ENCODE measurements around the gene PDE11A. TPM values are rescaled to one million over a fixed set of nuclear protein-coding genes. Genes with fewer than 3 reads are reported as not detected.
A peak's percentile ranks its signal among the peaks of the same experiment; 100 is the strongest.

PDE11A gene
- total RNA-seq, 1 experiment from 2014 or later = not detected

GRCh38 chr2:178012639-178013038 is 59.9 kb downstream of the PDE11A start:
- no peak overlapping the region for H3K4me3 Mint-ChIP-seq (ENCODE audit: unreplicated experiment)
- DNase-seq (ENCODE audit: unreplicated experiment) = no peak
- no TSS peak for BruUV-seq (replicated peaks)
- POLR2A ChIA-PET = interaction anchor here (0.8 kb wide), 1 partner anchor 12 kb away, joined by 3 read pairs; no protein-coding TSS in a partner anchor
- no peaks in the 10 kb centered on the region for H3K36me3 Mint-ChIP-seq (ENCODE audit: insufficient read depth, unreplicated experiment)
- H3K27me3 Mint-ChIP-seq (ENCODE audit: insufficient read depth, unreplicated experiment) = no peaks in the 10 kb centered on the region
- intact Hi-C loops (cut with micrococcal nuclease) = no loop called here
- no peaks in the 10 kb centered on the region for H3K9me3 Mint-ChIP-seq (ENCODE audit: unreplicated experiment)
- H3K27ac Mint-ChIP-seq (ENCODE audit: low read depth, unreplicated experiment) = no peak overlapping the region
- H3K4me1 Mint-ChIP-seq (ENCODE audit: insufficient read depth, unreplicated experiment) = no peaks in the 10 kb centered on the region
- no peak for TF ChIP-seq CTCF (IDR thresholded peaks at IDR 0.05; ENCODE audit: unreplicated experiment)
- CTCF ChIA-PET = interaction anchor here (0.5 to 0.6 kb wide), 2 partner anchors 49 to 990 kb away, joined by 3 read pairs; no protein-coding TSS in a partner anchor

- no TSS peak for BruUV-seq (replicated peaks)
- H3K27ac Mint-ChIP-seq (ENCODE audit: low read depth, unreplicated experiment) = no peak overlapping the region
- CTCF ChIA-PET = interaction anchor here (0.7 kb wide), 1 partner anchor 103 kb away, joined by 3 read pairs; the partner anchor contains the start of gene RBM45
- no peak overlapping the region for H3K4me3 Mint-ChIP-seq (ENCODE audit: unreplicated experiment)
- no peaks in the 10 kb centered on the region for H3K9me3 Mint-ChIP-seq (ENCODE audit: unreplicated experiment)
- no peaks in the 10 kb centered on the region for H3K4me1 Mint-ChIP-seq (ENCODE audit: insufficient read depth, unreplicated experiment)
- no peaks in the 10 kb centered on the region for H3K27me3 Mint-ChIP-seq (ENCODE audit: insufficient read depth, unreplicated experiment)
- intact Hi-C loops (cut with micrococcal nuclease) = no loop called here
- no peak for DNase-seq (ENCODE audit: unreplicated experiment)
- POLR2A ChIA-PET = no interaction called here
- TF ChIP-seq CTCF (IDR thresholded peaks at IDR 0.05; ENCODE audit: unreplicated experiment) = no peak
- no peaks in the 10 kb centered on the region for H3K36me3 Mint-ChIP-seq (ENCODE audit: insufficient read depth, unreplicated experiment)
These were observed 62.8 kb downstream of the PDE11A start for GRCh38 chr2:178009813-178010212.

GRCh38 chr2:178008636-178009289 is 63.8 kb downstream of the PDE11A start:
- intact Hi-C loops (cut with micrococcal nuclease) = no loop called here
- H3K4me3 Mint-ChIP-seq (ENCODE audit: unreplicated experiment) = no peak overlapping the region
- H3K4me1 Mint-ChIP-seq (ENCODE audit: insufficient read depth, unreplicated experiment) = no peaks in the 10 kb centered on the region
- no TSS peak for BruUV-seq (replicated peaks)
- H3K9me3 Mint-ChIP-seq (ENCODE audit: unreplicated experiment) = no peaks in the 10 kb centered on the region
- no peak for TF ChIP-seq CTCF (IDR thresholded peaks at IDR 0.05; ENCODE audit: unreplicated experiment)
- H3K27me3 Mint-ChIP-seq (ENCODE audit: insufficient read depth, unreplicated experiment) = no peaks in the 10 kb centered on the region
- no peak overlapping the region for H3K27ac Mint-ChIP-seq (ENCODE audit: low read depth, unreplicated experiment)
- ChIA-PET POLR2A (no interaction called here), CTCF (no interaction called here)
- peak; percentile 76 for DNase-seq (ENCODE audit: unreplicated experiment)
- no peaks in the 10 kb centered on the region for H3K36me3 Mint-ChIP-seq (ENCODE audit: insufficient read depth, unreplicated experiment)

GRCh38 chr2:178006710-178007109 is 65.9 kb downstream of the PDE11A start:
- no peak overlapping the region for H3K27ac Mint-ChIP-seq (ENCODE audit: low read depth, unreplicated experiment)
- H3K4me3 Mint-ChIP-seq (ENCODE audit: unreplicated experiment) = no peak overlapping the region
- no peak for TF ChIP-seq CTCF (IDR thresholded peaks at IDR 0.05; ENCODE audit: unreplicated experiment)
- H3K9me3 Mint-ChIP-seq (ENCODE audit: unreplicated experiment) = no peaks in the 10 kb centered on the region
- ChIA-PET POLR2A (no interaction called here), CTCF (no interaction called here)
- intact Hi-C loops (cut with micrococcal nuclease) = no loop called here
- H3K27me3 Mint-ChIP-seq (ENCODE audit: insufficient read depth, unreplicated experiment) = no peaks in the 10 kb centered on the region
- DNase-seq (ENCODE audit: unreplicated experiment) = no peak
- H3K36me3 Mint-ChIP-seq (ENCODE audit: insufficient read depth, unreplicated experiment) = no peaks in the 10 kb centered on the region
- BruUV-seq (replicated peaks) = no TSS peak
- no peaks in the 10 kb centered on the region for H3K4me1 Mint-ChIP-seq (ENCODE audit: insufficient read depth, unreplicated experiment)

Data from MCF 10A (cell line).